ENCODE measurements around the gene AGRN. TPM values are rescaled to one million over a fixed set of nuclear protein-coding genes. Genes with fewer than 3 reads are reported as not detected.

The AGRN gene
- total and polyA plus RNA-seq, 2 of the 4 experiments (the other 2 are of a cell fraction): 8.1 to 115 TPM

DNA sequence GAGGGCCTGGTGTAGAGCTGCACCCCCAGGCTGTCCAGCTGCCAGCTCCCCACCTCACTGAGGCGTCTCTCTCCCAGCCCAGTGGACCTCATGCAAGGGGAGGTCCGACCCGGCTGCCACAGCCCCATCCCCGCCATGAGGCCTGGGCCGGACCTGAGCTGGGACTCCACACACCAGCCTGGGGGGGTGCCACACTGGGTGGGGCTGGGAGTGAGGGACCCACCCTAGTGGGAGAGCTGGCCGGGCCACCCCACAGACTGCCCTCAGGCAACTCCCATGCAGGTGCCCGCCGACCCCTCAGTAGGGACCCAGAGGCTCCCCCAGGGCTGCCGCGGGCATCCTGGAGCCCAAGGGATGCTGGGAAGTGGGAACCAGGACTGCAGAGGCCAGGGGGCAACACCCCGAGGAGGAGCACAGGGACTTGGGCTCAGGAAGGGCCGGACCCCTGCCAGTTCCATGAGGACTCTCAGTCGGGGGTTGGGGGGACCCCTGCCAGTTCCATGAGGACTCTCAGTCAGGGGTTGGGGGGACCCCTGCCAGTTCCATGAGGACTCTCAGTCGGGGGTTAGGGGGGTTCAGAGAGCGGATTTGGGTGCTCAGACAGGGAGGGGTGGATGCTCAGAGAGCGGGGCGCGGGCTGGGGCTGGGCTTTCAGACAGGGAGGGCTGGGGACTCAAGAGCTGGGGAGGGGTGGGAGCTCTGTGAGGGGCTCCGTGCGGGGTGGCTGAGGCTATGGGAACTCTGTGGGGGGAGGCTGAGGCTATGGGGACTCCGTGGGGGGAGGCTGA lies 55.4 kb downstream of the AGRN start:
- Histone ChIP-seq H2BK20ac (ENCODE audit: low read depth, low read length) (no peak overlapping the region), H4K8ac (ENCODE audit: low read depth in 2 of 2, low read length in 2 of 2) (no peak overlapping the region), H3K14ac (replicated peaks; ENCODE audit: low read depth, low read length) (no peak overlapping the region), H2AFZ (replicated peaks; ENCODE audit: low read length, poor library complexity) (no peak overlapping the region), H3K79me1 (ENCODE audit: low read depth in 1 of 2, low read length in 2 of 2) (no peaks in the 10 kb centered on the region), H3K4me1 (ENCODE audit: control insufficient read depth, insufficient read depth, low read length) (peaks cover 11% of the 10 kb centered on the region), H3K36me3 (ENCODE audit: control insufficient read depth, insufficient read depth, low read length) (no peaks in the 10 kb centered on the region), H3K4me2 (ENCODE audit: low read depth, low read length) (no peak overlapping the region), H3K27ac (ENCODE audit: insufficient read depth, low read length) (no peak overlapping the region), H3K9me3 (ENCODE audit: control insufficient read depth, insufficient read depth, low read length) (no peaks in the 10 kb centered on the region), H3K56ac (ENCODE audit: extremely low read depth, insufficient read depth, low read length) (no peak overlapping the region), H3K4ac (ENCODE audit: low read depth, low read length) (no peak overlapping the region), H4K20me1 (ENCODE audit: insufficient read depth, low read length) (peaks cover 3% of the 10 kb centered on the region; the same call in 1 of the 2 replicates), H2BK120ac (ENCODE audit: low read depth, low read length) (no peak overlapping the region), H4K91ac (ENCODE audit: insufficient read depth, low read depth, low read length) (no peak overlapping the region), H3K9ac (ENCODE audit: low read depth, low read length) (no peak overlapping the region), H2AK5ac (ENCODE audit: low read depth, low read length) (no peak overlapping the region), H2AK9ac (replicated peaks; ENCODE audit: low read depth, low read length, poor library complexity) (no peak overlapping the region), H3K4me3 (ENCODE audit: insufficient read depth, low read depth, low read length) (no peak overlapping the region), H2BK15ac (ENCODE audit: low read depth, low read length) (no peak overlapping the region), H2BK5ac (ENCODE audit: low read depth, low read length, poor library complexity, severe bottlenecking) (no peak overlapping the region), H4K5ac (ENCODE audit: low read depth, low read length) (no peak overlapping the region), H3K23ac (ENCODE audit: low read depth, low read length) (no peak overlapping the region), H3K9me1 (ENCODE audit: insufficient read depth, low read length) (no peaks in the 10 kb centered on the region), H3K18ac (ENCODE audit: low read depth, low read length) (no peak overlapping the region), H3K27me3 (ENCODE audit: control insufficient read depth, insufficient read depth, low read length) (no peaks in the 10 kb centered on the region; the same call in 1 of the 2 replicates)
- dilution Hi-C loops (cut with HindIII; ENCODE audit: low sequenced_read_pairs, unreplicated experiment): no loop called here
- BruUV-seq (replicated peaks): no TSS peak
- in situ Hi-C loops (cut with MboI; ENCODE audit: low sequenced_read_pairs): no loop called here
- CTCF ChIA-PET: no interaction called here
- 57% methylated on average over 6 of the region's 21 CpGs; no CpG with 5 or more reads in 1 of the 2 experiments for WGBS, 2 experiments (ENCODE audit: extremely low coverage in 2 of 2, insufficient read length in 1 of 2)
- POLR2A ChIA-PET (ENCODE audit: unreplicated experiment): no interaction called here
- no peak for TF ChIP-seq MXI1 (IDR thresholded peaks at IDR 0.05; ENCODE audit: borderline replicate concordance, low read depth, low read length)
- TF ChIP-seq, protein P1, sequence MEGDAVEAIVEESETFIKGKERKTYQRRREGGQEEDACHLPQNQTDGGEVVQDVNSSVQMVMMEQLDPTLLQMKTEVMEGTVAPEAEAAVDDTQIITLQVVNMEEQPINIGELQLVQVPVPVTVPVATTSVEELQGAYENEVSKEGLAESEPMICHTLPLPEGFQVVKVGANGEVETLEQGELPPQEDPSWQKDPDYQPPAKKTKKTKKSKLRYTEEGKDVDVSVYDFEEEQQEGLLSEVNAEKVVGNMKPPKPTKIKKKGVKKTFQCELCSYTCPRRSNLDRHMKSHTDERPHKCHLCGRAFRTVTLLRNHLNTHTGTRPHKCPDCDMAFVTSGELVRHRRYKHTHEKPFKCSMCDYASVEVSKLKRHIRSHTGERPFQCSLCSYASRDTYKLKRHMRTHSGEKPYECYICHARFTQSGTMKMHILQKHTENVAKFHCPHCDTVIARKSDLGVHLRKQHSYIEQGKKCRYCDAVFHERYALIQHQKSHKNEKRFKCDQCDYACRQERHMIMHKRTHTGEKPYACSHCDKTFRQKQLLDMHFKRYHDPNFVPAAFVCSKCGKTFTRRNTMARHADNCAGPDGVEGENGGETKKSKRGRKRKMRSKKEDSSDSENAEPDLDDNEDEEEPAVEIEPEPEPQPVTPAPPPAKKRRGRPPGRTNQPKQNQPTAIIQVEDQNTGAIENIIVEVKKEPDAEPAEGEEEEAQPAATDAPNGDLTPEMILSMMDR (conservative IDR thresholded peaks at IDR 0.05; ENCODE audit: low read depth, low read length): no peak
- TF ChIP-seq CHD1 (IDR thresholded peaks at IDR 0.05; ENCODE audit: low read depth, low read length): no peak
- no peak for TF ChIP-seq FOS (IDR thresholded peaks at IDR 0.05; ENCODE audit: low read depth, low read length)
- no peak for TF ChIP-seq ELK1 (IDR thresholded peaks at IDR 0.05; ENCODE audit: borderline replicate concordance, low read depth, low read length)
- TF ChIP-seq MAZ (IDR thresholded peaks at IDR 0.05; ENCODE audit: borderline replicate concordance, low read depth, low read length): no peak
- no peak for TF ChIP-seq RAD21 (IDR thresholded peaks at IDR 0.05; ENCODE audit: low read length)
- TF ChIP-seq BHLHE40 (IDR thresholded peaks at IDR 0.05; ENCODE audit: low read depth, low read length): no peak
- TF ChIP-seq, protein P2, sequence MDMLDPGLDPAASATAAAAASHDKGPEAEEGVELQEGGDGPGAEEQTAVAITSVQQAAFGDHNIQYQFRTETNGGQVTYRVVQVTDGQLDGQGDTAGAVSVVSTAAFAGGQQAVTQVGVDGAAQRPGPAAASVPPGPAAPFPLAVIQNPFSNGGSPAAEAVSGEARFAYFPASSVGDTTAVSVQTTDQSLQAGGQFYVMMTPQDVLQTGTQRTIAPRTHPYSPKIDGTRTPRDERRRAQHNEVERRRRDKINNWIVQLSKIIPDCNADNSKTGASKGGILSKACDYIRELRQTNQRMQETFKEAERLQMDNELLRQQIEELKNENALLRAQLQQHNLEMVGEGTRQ (IDR thresholded peaks at IDR 0.05; ENCODE audit: low read depth, low read length): no peak
- TF ChIP-seq RCOR1 (IDR thresholded peaks at IDR 0.05; ENCODE audit: insufficient replicate concordance, low read length): no peak
- TF ChIP-seq NFE2L2 (IDR thresholded peaks at IDR 0.05; ENCODE audit: low read depth, low read length): no peak
- TF ChIP-seq RFX5 (IDR thresholded peaks at IDR 0.05; ENCODE audit: low read depth, low read length): no peak
- TF ChIP-seq SMC3 (IDR thresholded peaks at IDR 0.05; ENCODE audit: low read depth, low read length): no peak
- no peak for TF ChIP-seq CEBPB (IDR thresholded peaks at IDR 0.05; ENCODE audit: low read depth, low read length)
- TF ChIP-seq MAFK (IDR thresholded peaks at IDR 0.05; ENCODE audit: low read depth, low read length): no peak
- no peak for DNase-seq
- no peak for ATAC-seq (ENCODE audit: low read depth)
- intact Hi-C loops (cut with micrococcal nuclease): no loop called here

All from IMR-90 (cell line).